WI38 (cell line): ENCODE measurements around the gene MRPL30.

Experiments used
- H3K4me3 ChIP-seq: 2 replicates; pipeline ENCODE4 v1.5.1; 2011; ENCODE audit warnings: low read depth, mild to moderate bottlenecking, control low read depth, low read length
- CTCF ChIP-seq: IDR thresholded peaks from 2 replicates; pipeline ENCODE4 v1.5.1; 2012; ENCODE audit warnings: low read depth, mild to moderate bottlenecking, control low read depth, low read length

The MRPL30 gene

GRCh38 chr2:99152199-99152895, 28.6 kb upstream of the MRPL30 start:
- TF ChIP-seq CTCF, result no peak
- no peak overlapping the region for H3K4me3 ChIP-seq

- TF ChIP-seq CTCF, result no peak
- peak overlapping the region; percentile 82 for H3K4me3 ChIP-seq
These were observed 26.9 kb upstream of the MRPL30 start for GRCh38 chr2:99153921-99154604.

DNA sequence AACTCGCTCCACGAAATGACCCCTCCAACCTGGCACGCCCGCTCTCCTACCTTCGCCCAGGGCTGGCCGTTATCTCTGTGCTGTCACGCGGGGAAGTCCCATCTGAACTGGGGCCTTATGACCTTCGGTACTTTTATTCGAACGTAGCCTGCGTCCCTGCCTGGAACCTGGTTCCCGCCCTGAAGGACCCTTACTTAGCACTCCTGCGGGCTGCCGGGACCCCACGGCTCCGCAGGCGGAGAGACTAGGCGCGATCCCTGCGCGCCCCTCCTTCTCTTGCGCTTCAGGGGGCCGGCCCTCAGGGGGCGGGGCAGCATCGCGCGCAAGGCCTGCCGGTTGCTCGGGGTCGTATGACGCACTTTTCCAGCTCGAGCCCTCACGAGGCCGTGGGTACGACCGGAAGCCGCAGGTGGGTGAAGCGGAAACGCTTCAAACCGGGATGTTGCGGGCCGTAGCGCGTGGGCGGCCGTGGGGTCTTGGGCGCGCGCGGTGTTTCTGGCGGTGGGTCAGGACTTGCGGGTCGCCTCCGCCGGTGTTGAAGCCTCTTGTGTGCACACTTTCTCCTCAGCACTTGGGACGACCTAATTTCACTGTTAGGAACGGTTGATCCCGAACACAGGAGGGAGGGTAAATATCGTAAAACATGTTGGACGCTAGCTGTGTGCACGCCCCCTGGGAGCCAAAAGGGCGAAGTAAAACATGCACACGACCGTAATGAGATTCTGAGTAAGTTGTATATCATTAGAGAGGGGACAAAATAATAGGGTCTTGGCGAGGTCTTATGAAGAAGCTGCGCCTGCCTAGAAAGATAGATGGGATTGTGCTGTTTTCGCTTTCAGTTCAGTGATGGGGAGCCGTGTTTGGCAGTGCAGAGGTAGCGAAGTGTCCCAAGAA, 26.1 kb upstream of the MRPL30 start, which contains the start of the genes LIPT1 and TSGA10:
TSS of gene LIPT1 (plus strand) at position 325 of the 894 bp plus-strand sequence. CDS start 6,991 bp downstream, outside the sequence.
TSS of gene TSGA10 (minus strand) at position 300 of the 894 bp plus-strand sequence. CDS start 45,503 bp downstream, outside the sequence.
- no peak for TF ChIP-seq CTCF
- H3K4me3 ChIP-seq, result peak within 1 kb of the TSS; percentile 82

DNA sequence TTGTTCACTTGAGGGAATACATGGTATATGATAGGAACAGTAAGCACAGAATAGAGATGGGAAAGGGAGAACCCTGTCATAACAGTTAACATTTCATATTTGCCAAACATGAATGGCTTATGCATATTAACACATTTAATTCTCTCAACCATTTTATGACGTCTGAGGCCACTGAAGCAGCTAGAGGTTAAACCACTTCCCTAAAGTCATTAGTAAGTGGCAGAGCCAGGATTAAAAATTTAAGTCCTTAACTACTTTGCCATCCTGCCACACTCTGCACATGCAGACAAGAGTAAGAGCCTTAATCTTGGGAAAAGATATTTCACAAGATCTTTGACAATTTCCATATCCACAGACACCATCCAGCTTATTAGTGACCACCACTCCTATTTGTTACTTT, 24.1 kb upstream of the MRPL30 start:
- no peak for TF ChIP-seq CTCF
- no peak overlapping the region for H3K4me3 ChIP-seq

- no peak overlapping the region for H3K4me3 ChIP-seq
- no peak for TF ChIP-seq CTCF
These were observed 22.4 kb upstream of the MRPL30 start for GRCh38 chr2:99158599-99158998.

GRCh38 chr2:99159594-99159993, 21.4 kb upstream of the MRPL30 start:
- TF ChIP-seq CTCF, result no peak
- no peak overlapping the region for H3K4me3 ChIP-seq

GRCh38 chr2:99166218-99166617, 14.8 kb upstream of the MRPL30 start:
- H3K4me3 ChIP-seq, result no peak overlapping the region
- no peak for TF ChIP-seq CTCF
